ENCODE data around the gene HNF1A.
A peak's percentile ranks its signal among the peaks of the same experiment; 100 is the strongest.

The HNF1A gene

GRCh38 chr12:120989687-120990086 lies 11.3 kb downstream of the HNF1A start:
- no peak for DNase-seq

GRCh38 chr12:120990487-120991055 lies 12.2 kb downstream of the HNF1A start:
- DNase-seq, result no peak

- no peak for DNase-seq
Measured at GRCh38 chr12:120991965-120992364, 13.6 kb downstream of the HNF1A start.

GRCh38 chr12:120992989-120993388 lies 14.6 kb downstream of the HNF1A start:
- DNase-seq, result no peak

GRCh38 chr12:120993496-120993895 lies 15.2 kb downstream of the HNF1A start:
- no peak for DNase-seq

- no peak for DNase-seq
Measured at GRCh38 chr12:120994059-120994458, 15.7 kb downstream of the HNF1A start.

GRCh38 chr12:120994589-120995337 lies 16.4 kb downstream of the HNF1A start:
- DNase-seq, result no peak

GRCh38 chr12:120996133-120996746 lies 17.9 kb downstream of the HNF1A start:
- no peak for DNase-seq

- no peak for DNase-seq
Measured at GRCh38 chr12:120997448-120997847, 19.1 kb downstream of the HNF1A start.

- DNase-seq, result no peak
Measured at GRCh38 chr12:120998435-120998834, 20.1 kb downstream of the HNF1A start.

- peak; percentile 10 for DNase-seq
Measured at GRCh38 chr12:120999191-121000120, 21.1 kb downstream of the HNF1A start.

- no peak for DNase-seq
Measured at GRCh38 chr12:121000530-121000929, 22.2 kb downstream of the HNF1A start.

GRCh38 chr12:121001060-121001459 lies 22.7 kb downstream of the HNF1A start:
- no peak for DNase-seq

- no peak for DNase-seq
Measured at GRCh38 chr12:121001841-121002483, 23.6 kb downstream of the HNF1A start.

- no peak for DNase-seq
Measured at GRCh38 chr12:121003650-121004049, 25.3 kb downstream of the HNF1A start.

- no peak for DNase-seq
Measured at GRCh38 chr12:121004253-121004815, 26.0 kb downstream of the HNF1A start.

- DNase-seq, result peak; percentile 48
Measured at GRCh38 chr12:121005346-121005815, 27.0 kb downstream of the HNF1A start.

GRCh38 chr12:121008347-121009098 lies 30.2 kb downstream of the HNF1A start:
- DNase-seq, result no peak

GRCh38 chr12:121009741-121010140 lies 31.4 kb downstream of the HNF1A start:
- peak; percentile 53 for DNase-seq

GRCh38 chr12:121010860-121011259 lies 32.5 kb downstream of the HNF1A start:
- no peak for DNase-seq

GRCh38 chr12:121011820-121012219 lies 33.5 kb downstream of the HNF1A start:
- DNase-seq, result no peak

Data from eye (tissue), 1 donor.